Loucy (cell line): ENCODE measurements around the gene RPL11.

Experiments
- EZH2phosphoT487 ChIP-seq: fragments of 200-600 bp; IDR thresholded peaks from 2 replicates; pipeline ENCODE4 v1.6.1; 2018; ENCODE audit warnings: antibody characterized with exemption, mild to moderate bottlenecking, moderate library complexity, borderline replicate concordance
- TF ChIP-seq, protein P1 (sequence below): fragments of 200-600 bp; sonication (generic); conservative IDR thresholded peaks from 2 replicates; pipeline ENCODE4 v1.5.1; 2014; ENCODE audit warnings: mild to moderate bottlenecking, antibody characterized with exemption, low read length

DNA sequence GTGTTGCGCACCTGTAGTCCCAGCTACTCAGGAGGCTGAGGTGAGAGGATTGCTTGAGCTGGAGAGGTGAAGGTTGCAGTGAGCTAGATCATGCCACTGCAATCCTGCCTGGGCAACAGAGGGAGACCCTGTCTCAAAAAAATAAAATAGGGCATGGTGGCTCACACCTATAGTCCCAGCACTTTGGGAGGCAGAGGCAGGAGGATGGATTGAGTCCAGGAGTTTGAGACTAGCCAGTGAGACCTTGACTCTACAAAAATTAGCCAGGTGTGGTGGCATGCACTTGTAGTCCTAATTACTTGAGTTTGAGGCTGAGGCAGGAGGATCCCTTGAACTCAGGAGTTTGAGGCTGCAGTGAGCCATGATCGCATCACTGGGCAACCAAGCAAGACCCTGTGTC, 9.7 kb downstream of the RPL11 start:
- TF ChIP-seq, protein P1, sequence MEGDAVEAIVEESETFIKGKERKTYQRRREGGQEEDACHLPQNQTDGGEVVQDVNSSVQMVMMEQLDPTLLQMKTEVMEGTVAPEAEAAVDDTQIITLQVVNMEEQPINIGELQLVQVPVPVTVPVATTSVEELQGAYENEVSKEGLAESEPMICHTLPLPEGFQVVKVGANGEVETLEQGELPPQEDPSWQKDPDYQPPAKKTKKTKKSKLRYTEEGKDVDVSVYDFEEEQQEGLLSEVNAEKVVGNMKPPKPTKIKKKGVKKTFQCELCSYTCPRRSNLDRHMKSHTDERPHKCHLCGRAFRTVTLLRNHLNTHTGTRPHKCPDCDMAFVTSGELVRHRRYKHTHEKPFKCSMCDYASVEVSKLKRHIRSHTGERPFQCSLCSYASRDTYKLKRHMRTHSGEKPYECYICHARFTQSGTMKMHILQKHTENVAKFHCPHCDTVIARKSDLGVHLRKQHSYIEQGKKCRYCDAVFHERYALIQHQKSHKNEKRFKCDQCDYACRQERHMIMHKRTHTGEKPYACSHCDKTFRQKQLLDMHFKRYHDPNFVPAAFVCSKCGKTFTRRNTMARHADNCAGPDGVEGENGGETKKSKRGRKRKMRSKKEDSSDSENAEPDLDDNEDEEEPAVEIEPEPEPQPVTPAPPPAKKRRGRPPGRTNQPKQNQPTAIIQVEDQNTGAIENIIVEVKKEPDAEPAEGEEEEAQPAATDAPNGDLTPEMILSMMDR, result no peak
- no peak for TF ChIP-seq EZH2phosphoT487
